Endothelial cell of umbilical vein (primary cell): ENCODE measurements around the gene CFAP45.

Source experiments
- EZH2 ChIP-seq: IDR thresholded peaks from 2 replicates; pipeline ENCODE4 v1.6.1; 2012; ENCODE audit warnings: borderline replicate concordance, low read depth, mild to moderate bottlenecking, moderate library complexity, low read length, inconsistent platforms; ENCODE audit not compliant: severe bottlenecking
- FOS ChIP-seq: IDR thresholded peaks from 2 replicates; pipeline ENCODE4 v1.6.1; 2011; ENCODE audit warnings: mild to moderate bottlenecking, low read length, moderate library complexity, borderline replicate concordance; ENCODE audit not compliant: insufficient read depth
- GATA2 ChIP-seq: IDR thresholded peaks from 2 replicates; pipeline ENCODE4 v1.7.0; 2011; ENCODE audit warnings: low read depth, mild to moderate bottlenecking, moderate library complexity, mixed read lengths, low read length; ENCODE audit not compliant: insufficient read length, insufficient read depth
- MYC ChIP-seq: IDR thresholded peaks from one replicate; pipeline ENCODE4 v1.6.1; 2011; ENCODE audit warnings: mild to moderate bottlenecking, low read depth, low read length
- POLR2A ChIP-seq: IDR thresholded peaks from 2 replicates; pipeline ENCODE4 v1.6.1; 2012; ENCODE audit warnings: low read depth, mild to moderate bottlenecking, control low read depth, low read length
- POLR2AphosphoS5 ChIP-seq: IDR thresholded peaks from 2 replicates; pipeline ENCODE4 v1.6.1; 2012; ENCODE audit warnings: low read depth, mild to moderate bottlenecking, control low read depth, low read length, moderate library complexity; ENCODE audit not compliant: insufficient read depth
- TF ChIP-seq, protein P1 (sequence below), 2 donors: IDR thresholded peaks; 1 replicate in 1 of 2; 2 replicates in 1 of 2; pipeline ENCODE4 v1.5.1; 2011; ENCODE audit warnings: low read length in 2 of 2, mild to moderate bottlenecking in 2 of 2, moderate library complexity in 2 of 2, control low read depth in 1 of 2, inconsistent platforms in 1 of 2, low read depth in 1 of 2; ENCODE audit not compliant: insufficient read depth in 1 of 2; ENCODE audit errors: extremely low read depth in 1 of 2
- TF ChIP-seq, protein P2 (sequence below): IDR thresholded peaks from 2 replicates; pipeline ENCODE4 v1.6.1; 2011; ENCODE audit not compliant: insufficient read depth, insufficient read length

DNA sequence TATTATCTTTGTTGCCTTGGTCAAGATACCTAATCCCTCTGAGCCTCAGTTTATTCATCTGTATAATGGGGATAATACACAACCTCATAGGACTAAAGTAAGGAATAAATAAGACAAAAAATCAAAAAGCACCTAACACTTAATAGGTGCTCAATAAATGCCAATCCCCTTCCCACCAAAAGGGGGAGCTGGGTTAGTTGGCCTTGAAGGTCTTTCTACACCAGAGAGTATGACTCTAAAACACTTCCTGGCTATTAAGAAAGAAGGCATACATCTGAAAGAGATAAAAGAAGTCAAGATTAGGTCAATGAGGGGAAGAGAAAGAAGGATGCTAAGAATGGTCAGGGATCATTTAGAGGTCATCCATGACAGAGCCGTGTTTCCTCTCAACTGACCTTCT, 48.6 kb downstream of the CFAP45 start:
- TF ChIP-seq, protein P1, sequence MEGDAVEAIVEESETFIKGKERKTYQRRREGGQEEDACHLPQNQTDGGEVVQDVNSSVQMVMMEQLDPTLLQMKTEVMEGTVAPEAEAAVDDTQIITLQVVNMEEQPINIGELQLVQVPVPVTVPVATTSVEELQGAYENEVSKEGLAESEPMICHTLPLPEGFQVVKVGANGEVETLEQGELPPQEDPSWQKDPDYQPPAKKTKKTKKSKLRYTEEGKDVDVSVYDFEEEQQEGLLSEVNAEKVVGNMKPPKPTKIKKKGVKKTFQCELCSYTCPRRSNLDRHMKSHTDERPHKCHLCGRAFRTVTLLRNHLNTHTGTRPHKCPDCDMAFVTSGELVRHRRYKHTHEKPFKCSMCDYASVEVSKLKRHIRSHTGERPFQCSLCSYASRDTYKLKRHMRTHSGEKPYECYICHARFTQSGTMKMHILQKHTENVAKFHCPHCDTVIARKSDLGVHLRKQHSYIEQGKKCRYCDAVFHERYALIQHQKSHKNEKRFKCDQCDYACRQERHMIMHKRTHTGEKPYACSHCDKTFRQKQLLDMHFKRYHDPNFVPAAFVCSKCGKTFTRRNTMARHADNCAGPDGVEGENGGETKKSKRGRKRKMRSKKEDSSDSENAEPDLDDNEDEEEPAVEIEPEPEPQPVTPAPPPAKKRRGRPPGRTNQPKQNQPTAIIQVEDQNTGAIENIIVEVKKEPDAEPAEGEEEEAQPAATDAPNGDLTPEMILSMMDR (IDR thresholded peaks at IDR 0.05; ENCODE audit: extremely low read depth in 1 of 2, insufficient read depth in 1 of 2, low read depth in 1 of 2, low read length in 2 of 2), result no peak
- TF ChIP-seq POLR2AphosphoS5 (no peak), POLR2A (no peak), MYC (no peak), EZH2 (no peak), GATA2 (no peak), FOS (no peak)
- TF ChIP-seq, protein P2, sequence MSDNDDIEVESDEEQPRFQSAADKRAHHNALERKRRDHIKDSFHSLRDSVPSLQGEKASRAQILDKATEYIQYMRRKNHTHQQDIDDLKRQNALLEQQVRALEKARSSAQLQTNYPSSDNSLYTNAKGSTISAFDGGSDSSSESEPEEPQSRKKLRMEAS, result no peak
